Activated CD4-positive, alpha-beta T cell treated with anti-CD3 and anti-CD28 coated beads for 36 hours (primary cell): ENCODE data around the gene CFTR. TPM values are rescaled to one million over a fixed set of nuclear protein-coding genes. Genes with fewer than 3 reads are reported as not detected.

Experiments
- ATAC-seq: fragments of 200-7000 bp; cut with Tn5 transposase; one replicate; pipeline ENCODE4 v1.10.0; 2021; ENCODE audit warnings: mild to moderate bottlenecking, moderate library complexity
- CTCF ChIA-PET: fragments of 350-600 bp; sonication (Branson Sonifier 250); formaldehyde crosslinking; loops from one replicate; lab custom pipeline; 2021; ENCODE audit warnings: antibody characterized with exemption; lab: Charles Lee
- POLR2A ChIA-PET: fragments of 350-600 bp; sonication (Branson Sonifier 250); formaldehyde crosslinking; loops from one replicate; lab custom pipeline; 2021; ENCODE audit warnings: antibody characterized with exemption, inconsistent platforms; lab: Charles Lee
- DNase-seq: peaks from one replicate; pipeline ENCODE4 v3.0.0-alpha.2; 2020
- H3K27ac Mint-ChIP-seq: one replicate; pipeline ENCODE4 v1.8.0; 2021; ENCODE audit warnings: mixed read lengths
- H3K27me3 Mint-ChIP-seq: one replicate; pipeline ENCODE4 v1.8.0; 2021; ENCODE audit warnings: mixed read lengths
- H3K36me3 Mint-ChIP-seq: one replicate; pipeline ENCODE4 v1.8.0; 2021; ENCODE audit warnings: low read depth, mixed read lengths
- H3K4me1 Mint-ChIP-seq: one replicate; pipeline ENCODE4 v1.8.0; 2021; ENCODE audit warnings: mixed read lengths
- H3K4me3 Mint-ChIP-seq: one replicate; pipeline ENCODE4 v1.8.0; 2021; ENCODE audit warnings: mild to moderate bottlenecking, moderate library complexity, mixed read lengths
- H3K9me3 Mint-ChIP-seq: one replicate; pipeline ENCODE4 v1.8.0; 2021; ENCODE audit warnings: low read depth, mixed read lengths
- intact Hi-C, 2 experiments: fragments of 100-400 bp; cut with DNase I in 1 of 2; cut with micrococcal nuclease in 1 of 2; formaldehyde crosslinking; loops; one replicate each; pipeline versions ENCODE4 v1.14.2 to v1.15.1; 2022 to 2024; cut with DNase I, micrococcal nuclease
- total RNA-seq, 2 experiments: library from RNA; stranded (reverse); gene quantifications; one replicate each; pipeline ENCODE4 v1.2.3, GENCODE V29; 2021

CFTR gene
- total RNA-seq, 2 experiments from 2014 or later, result not detected

GRCh38 chr7:117675497-117676435 is 195.9 kb downstream of the CFTR start:
- ATAC-seq (no peak), DNase-seq (no peak)
- ChIA-PET POLR2A (no interaction called here), CTCF (no interaction called here)
- no peaks in the 10 kb centered on the region for H3K36me3 Mint-ChIP-seq
- intact Hi-C loops, result no loop called here
- H3K9me3 Mint-ChIP-seq, result no peaks in the 10 kb centered on the region
- no peak overlapping the region for H3K4me3 Mint-ChIP-seq
- no peaks in the 10 kb centered on the region for H3K4me1 Mint-ChIP-seq
- H3K27me3 Mint-ChIP-seq, result no peaks in the 10 kb centered on the region
- H3K27ac Mint-ChIP-seq, result no peak overlapping the region

- no peak for DNase-seq
- no peaks in the 10 kb centered on the region for H3K4me1 Mint-ChIP-seq
- H3K36me3 Mint-ChIP-seq, result no peaks in the 10 kb centered on the region
- H3K9me3 Mint-ChIP-seq, result no peaks in the 10 kb centered on the region
- H3K27ac Mint-ChIP-seq, result no peak overlapping the region
- intact Hi-C loops, result no loop called here
- CTCF ChIA-PET, result no interaction called here
- H3K27me3 Mint-ChIP-seq, result no peaks in the 10 kb centered on the region
- POLR2A ChIA-PET, result no interaction called here
- H3K4me3 Mint-ChIP-seq, result no peak overlapping the region
- ATAC-seq, result no peak
Observed at GRCh38 chr7:117679120-117679519, 199.3 kb downstream of the CFTR start.

GRCh38 chr7:117682681-117683385 is 203.0 kb downstream of the CFTR start:
- DNase-seq (no peak), ATAC-seq (no peak)
- ChIA-PET POLR2A (no interaction called here), CTCF (no interaction called here)
- intact Hi-C loops, result no loop called here
- H3K36me3 Mint-ChIP-seq, result no peaks in the 10 kb centered on the region
- no peak overlapping the region for H3K4me3 Mint-ChIP-seq
- H3K27ac Mint-ChIP-seq, result no peak overlapping the region
- H3K4me1 Mint-ChIP-seq, result no peaks in the 10 kb centered on the region
- no peaks in the 10 kb centered on the region for H3K27me3 Mint-ChIP-seq
- H3K9me3 Mint-ChIP-seq, result no peaks in the 10 kb centered on the region

GRCh38 chr7:117683430-117684175 is 203.8 kb downstream of the CFTR start:
- DNase-seq (no peak), ATAC-seq (no peak)
- H3K4me3 Mint-ChIP-seq, result no peak overlapping the region
- H3K4me1 Mint-ChIP-seq, result no peaks in the 10 kb centered on the region
- no peaks in the 10 kb centered on the region for H3K36me3 Mint-ChIP-seq
- H3K27me3 Mint-ChIP-seq, result no peaks in the 10 kb centered on the region
- H3K9me3 Mint-ChIP-seq, result no peaks in the 10 kb centered on the region
- POLR2A ChIA-PET, result no interaction called here
- CTCF ChIA-PET, result no interaction called here
- H3K27ac Mint-ChIP-seq, result no peak overlapping the region
- intact Hi-C loops, result no loop called here

- no peak overlapping the region for H3K4me3 Mint-ChIP-seq
- ChIA-PET CTCF (no interaction called here), POLR2A (no interaction called here)
- intact Hi-C loops, result no loop called here
- no peak for ATAC-seq
- H3K27ac Mint-ChIP-seq, result no peak overlapping the region
- no peaks in the 10 kb centered on the region for H3K4me1 Mint-ChIP-seq
- no peaks in the 10 kb centered on the region for H3K36me3 Mint-ChIP-seq
- no peak for DNase-seq
- peaks cover 7% of the 10 kb centered on the region for H3K27me3 Mint-ChIP-seq
- no peaks in the 10 kb centered on the region for H3K9me3 Mint-ChIP-seq
Observed at GRCh38 chr7:117685795-117686194, 206.0 kb downstream of the CFTR start.

GRCh38 chr7:117686311-117686935 is 206.6 kb downstream of the CFTR start:
- Mint-ChIP-seq H3K27me3 (peaks cover 7% of the 10 kb centered on the region), H3K27ac (no peak overlapping the region), H3K9me3 (no peaks in the 10 kb centered on the region), H3K4me1 (no peaks in the 10 kb centered on the region), H3K36me3 (no peaks in the 10 kb centered on the region), H3K4me3 (no peak overlapping the region)
- DNase-seq (no peak), ATAC-seq (no peak)
- ChIA-PET CTCF (no interaction called here), POLR2A (no interaction called here)
- intact Hi-C loops, result no loop called here

GRCh38 chr7:117688126-117688525 is 208.3 kb downstream of the CFTR start:
- peaks cover 7% of the 10 kb centered on the region for H3K27me3 Mint-ChIP-seq
- ATAC-seq, result no peak
- no peaks in the 10 kb centered on the region for H3K36me3 Mint-ChIP-seq

GRCh38 chr7:117689406-117689805 is 209.6 kb downstream of the CFTR start:
- DNase-seq (no peak), ATAC-seq (no peak)
- no peak overlapping the region for H3K27ac Mint-ChIP-seq
- CTCF ChIA-PET, result no interaction called here
- H3K9me3 Mint-ChIP-seq, result peaks cover 3% of the 10 kb centered on the region
- intact Hi-C loops, result no loop called here
- H3K4me1 Mint-ChIP-seq, result no peaks in the 10 kb centered on the region
- no peaks in the 10 kb centered on the region for H3K36me3 Mint-ChIP-seq
- POLR2A ChIA-PET, result no interaction called here
- H3K27me3 Mint-ChIP-seq, result peaks cover 8% of the 10 kb centered on the region
- no peak overlapping the region for H3K4me3 Mint-ChIP-seq

More at GRCh38 chr7:117688126-117688525, 208.3 kb downstream of the CFTR start:
- Mint-ChIP-seq H3K9me3 (no peaks in the 10 kb centered on the region), H3K27ac (no peak overlapping the region), H3K4me1 (no peaks in the 10 kb centered on the region), H3K4me3 (no peak overlapping the region)
- intact Hi-C loops, result no loop called here
- ChIA-PET CTCF (interaction anchor here (0.9 kb wide), 1 partner anchor 196 kb away, joined by 4 read pairs; no protein-coding TSS in a partner anchor), POLR2A (no interaction called here)
- no peak for DNase-seq

- POLR2A ChIA-PET, result no interaction called here
- no peaks in the 10 kb centered on the region for H3K36me3 Mint-ChIP-seq
- H3K4me1 Mint-ChIP-seq, result no peaks in the 10 kb centered on the region
- H3K4me3 Mint-ChIP-seq, result no peak overlapping the region
- intact Hi-C loops, result no loop called here
- ATAC-seq (no peak), DNase-seq (no peak)
- peaks cover 8% of the 10 kb centered on the region for H3K27me3 Mint-ChIP-seq
- H3K27ac Mint-ChIP-seq, result no peak overlapping the region
- peaks cover 3% of the 10 kb centered on the region for H3K9me3 Mint-ChIP-seq
- CTCF ChIA-PET, result no interaction called here
Observed at GRCh38 chr7:117690147-117690546, 210.3 kb downstream of the CFTR start.

- intact Hi-C loops, result no loop called here
- peaks cover 3% of the 10 kb centered on the region for H3K9me3 Mint-ChIP-seq
- H3K27ac Mint-ChIP-seq, result no peak overlapping the region
- H3K4me1 Mint-ChIP-seq, result no peaks in the 10 kb centered on the region
- DNase-seq (no peak), ATAC-seq (no peak)
- ChIA-PET POLR2A (no interaction called here), CTCF (interaction anchor here (0.7 kb wide), 1 partner anchor 245 kb away, joined by 3 read pairs; no protein-coding TSS in a partner anchor)
- H3K4me3 Mint-ChIP-seq, result no peak overlapping the region
- peaks cover 8% of the 10 kb centered on the region for H3K27me3 Mint-ChIP-seq
- no peaks in the 10 kb centered on the region for H3K36me3 Mint-ChIP-seq
Observed at GRCh38 chr7:117692338-117692737, 212.5 kb downstream of the CFTR start.

GRCh38 chr7:117698018-117698417 is 218.2 kb downstream of the CFTR start:
- no peak for ATAC-seq
- intact Hi-C loops, result no loop called here
- no peak overlapping the region for H3K4me3 Mint-ChIP-seq
- POLR2A ChIA-PET, result no interaction called here
- no peaks in the 10 kb centered on the region for H3K36me3 Mint-ChIP-seq
- CTCF ChIA-PET, result no interaction called here
- H3K27me3 Mint-ChIP-seq, result peaks cover 2% of the 10 kb centered on the region
- H3K9me3 Mint-ChIP-seq, result peaks cover 3% of the 10 kb centered on the region
- no peak overlapping the region for H3K27ac Mint-ChIP-seq
- DNase-seq, result no peak
- H3K4me1 Mint-ChIP-seq, result no peaks in the 10 kb centered on the region
